Esophagus (tissue), 2 donors: ENCODE results near the gene GALNTL6. TPM values are rescaled to one million over a fixed set of nuclear protein-coding genes. Genes with fewer than 3 reads are reported as not detected.

Experiments used
- H3K27ac ChIP-seq, 2 donors: one replicate each; pipeline ENCODE4 v1.5.1; 2013; ENCODE audit warnings: low read depth in 2 of 2, mild to moderate bottlenecking in 2 of 2, inconsistent platforms in 1 of 2, low read length in 1 of 2, moderate library complexity in 1 of 2
- H3K27me3 ChIP-seq, 2 donors: one replicate each; pipeline ENCODE4 v1.6.1; 2013; ENCODE audit warnings: low read length in 2 of 2, control low read depth in 1 of 2, mild to moderate bottlenecking in 1 of 2; ENCODE audit not compliant: insufficient read depth in 2 of 2, control insufficient read depth in 1 of 2
- H3K36me3 ChIP-seq, 2 donors: one replicate each; pipeline ENCODE4 v1.6.1; 2013; ENCODE audit warnings: low read length in 1 of 2; ENCODE audit not compliant: control insufficient read depth in 2 of 2, insufficient read depth in 2 of 2
- H3K4me1 ChIP-seq, 2 donors: one replicate each; pipeline ENCODE4 v1.6.1; 2013; ENCODE audit warnings: low read length in 1 of 2; ENCODE audit not compliant: control insufficient read depth in 2 of 2, insufficient read depth in 2 of 2
- H3K4me3 ChIP-seq, 2 donors: one replicate each; pipeline ENCODE4 v1.5.1; 2013; ENCODE audit warnings: low read length in 2 of 2, mild to moderate bottlenecking in 2 of 2, low read depth in 1 of 2, moderate library complexity in 1 of 2
- H3K9me3 ChIP-seq, 2 donors: one replicate each; pipeline ENCODE4 v1.6.1; 2013; ENCODE audit warnings: mild to moderate bottlenecking in 2 of 2, low read depth in 1 of 2, low read length in 1 of 2, moderate library complexity in 1 of 2; ENCODE audit not compliant: control insufficient read depth in 2 of 2, insufficient read depth in 1 of 2
- whole genome bisulfite sequencing, 2 donors: extraction: QIAGEN DNeasy Blood & Tissue Kit; methylation state at CpG; one replicate each; pipeline ENCODE4 v1.1.7; 2013; 5-methylcytosine and 5-hydroxymethylcytosine counted together
- polyA plus RNA-seq, 2 donors: library from polyadenylated mRNA; stranded (reverse); fragments of 200-250 nt; gene quantifications; one replicate each; pipeline ENCODE4 v1.2.3, GENCODE V29; 2013
- donor health status: healthy with polysubstance abuse.
- donor health status: Bipolar disorder and iron deficiency.

Gene GALNTL6
- polyA plus RNA-seq, 2 donors: not detected

GRCh38 chr4:172830295-172830764 is 1017.1 kb downstream of the GALNTL6 start:
- no peak overlapping the region for H3K27ac ChIP-seq
- WGBS, 2 donors: 5 to 9% methylated on average over 5 of the region's 5 CpGs
- no peak overlapping the region for H3K4me3 ChIP-seq

GRCh38 chr4:172836661-172837060 is 1023.5 kb downstream of the GALNTL6 start:
- H3K36me3 ChIP-seq: no peaks in the 10 kb centered on the region
- no peak overlapping the region for H3K4me3 ChIP-seq
- H3K4me1 ChIP-seq: no peaks in the 10 kb centered on the region
- H3K27me3 ChIP-seq: no peaks in the 10 kb centered on the region
- H3K9me3 ChIP-seq: no peaks in the 10 kb centered on the region
- no peak overlapping the region for H3K27ac ChIP-seq
- WGBS, 2 donors: 77 to 81% methylated on average over 3 of the region's 3 CpGs

More at GRCh38 chr4:172830295-172830764, 1017.1 kb downstream of the GALNTL6 start:
- no peaks in the 10 kb centered on the region for H3K4me1 ChIP-seq
- H3K36me3 ChIP-seq: no peaks in the 10 kb centered on the region
- no peaks in the 10 kb centered on the region for H3K27me3 ChIP-seq
- H3K9me3 ChIP-seq: peaks cover 0 to 4% of the 10 kb centered on the region in 2 donors

GRCh38 chr4:172838111-172838510 is 1024.9 kb downstream of the GALNTL6 start:
- 78 to 83% methylated on average over 6 of the region's 6 CpGs for WGBS, 2 donors
- no peak overlapping the region for H3K27ac ChIP-seq
- no peaks in the 10 kb centered on the region for H3K36me3 ChIP-seq
- no peaks in the 10 kb centered on the region for H3K9me3 ChIP-seq
- no peak overlapping the region for H3K4me3 ChIP-seq
- H3K4me1 ChIP-seq: no peaks in the 10 kb centered on the region
- no peaks in the 10 kb centered on the region for H3K27me3 ChIP-seq

DNA sequence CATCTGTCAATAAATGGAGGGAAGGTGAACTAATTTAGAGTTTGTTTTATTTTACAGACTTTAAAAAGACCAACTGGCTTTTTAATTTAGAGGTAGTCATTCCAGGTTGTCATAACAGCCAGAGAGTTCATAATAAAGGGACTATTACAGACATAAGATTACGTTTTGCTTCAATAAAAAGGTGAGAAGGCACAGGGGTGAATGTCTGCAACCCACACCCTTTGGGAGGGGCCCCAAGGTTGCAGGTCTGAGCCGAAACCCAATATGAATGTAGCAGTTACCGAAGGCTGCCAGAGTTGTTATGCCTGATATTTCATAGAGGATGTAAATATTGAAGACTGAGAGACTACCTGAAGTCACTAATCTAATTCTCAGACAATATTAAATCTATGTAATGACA is 1025.7 kb downstream of the GALNTL6 start:
- no peaks in the 10 kb centered on the region for H3K9me3 ChIP-seq
- H3K4me3 ChIP-seq: no peak overlapping the region
- no peaks in the 10 kb centered on the region for H3K36me3 ChIP-seq
- H3K27me3 ChIP-seq: no peaks in the 10 kb centered on the region
- 59 to 71% methylated on average over 3 of the region's 3 CpGs for WGBS, 2 donors
- H3K27ac ChIP-seq: no peak overlapping the region
- no peaks in the 10 kb centered on the region for H3K4me1 ChIP-seq

DNA sequence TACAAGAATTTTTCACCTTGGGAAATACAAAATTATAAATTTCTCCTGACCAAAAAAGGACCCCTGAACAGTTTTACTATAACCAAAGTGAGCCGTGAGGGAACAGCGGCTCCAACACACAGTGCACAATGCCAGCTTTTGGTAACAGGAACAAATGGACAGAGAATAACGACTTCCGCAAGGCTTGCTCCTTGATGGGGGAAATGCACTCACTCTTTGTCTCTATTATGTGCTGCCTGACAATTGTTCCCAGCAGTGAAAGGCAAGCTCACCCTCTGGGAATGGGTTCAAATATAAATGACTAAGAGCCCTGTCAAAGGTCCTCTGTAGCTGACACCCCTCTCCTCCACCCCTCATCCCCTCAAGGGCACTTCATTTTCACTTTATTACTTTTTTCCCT is 1029.6 kb downstream of the GALNTL6 start:
- H3K27ac ChIP-seq: no peak overlapping the region
- no peak overlapping the region for H3K4me3 ChIP-seq
- WGBS, 2 donors: 83 to 90% methylated on average over 4 of the region's 4 CpGs
- no peaks in the 10 kb centered on the region for H3K36me3 ChIP-seq
- no peaks in the 10 kb centered on the region for H3K27me3 ChIP-seq
- no peaks in the 10 kb centered on the region for H3K9me3 ChIP-seq
- no peaks in the 10 kb centered on the region for H3K4me1 ChIP-seq

DNA sequence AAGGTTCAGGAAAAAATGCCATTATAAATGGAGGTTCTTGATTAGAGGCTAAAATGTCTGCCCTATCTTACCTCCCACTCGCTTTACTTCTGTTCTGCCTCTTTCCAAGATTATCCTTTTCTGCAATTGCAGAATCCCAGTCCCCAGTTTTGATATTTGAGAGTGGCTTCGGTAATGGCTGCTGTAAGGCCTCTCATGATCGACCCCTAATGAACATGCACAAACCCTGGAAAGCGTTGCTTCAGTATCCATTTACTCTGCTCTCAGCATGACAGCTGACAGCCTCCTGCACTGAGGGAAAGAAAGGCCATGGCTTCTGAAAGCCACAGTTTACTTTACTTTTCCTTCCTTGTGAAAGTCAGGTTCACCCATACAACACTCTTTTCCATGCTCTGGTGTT is 1030.0 kb downstream of the GALNTL6 start:
- H3K9me3 ChIP-seq: no peaks in the 10 kb centered on the region
- WGBS, 2 donors: 63 to 82% methylated on average over 4 of the region's 4 CpGs
- H3K27me3 ChIP-seq: no peaks in the 10 kb centered on the region
- no peak overlapping the region for H3K27ac ChIP-seq
- no peaks in the 10 kb centered on the region for H3K36me3 ChIP-seq
- no peak overlapping the region for H3K4me3 ChIP-seq
- no peaks in the 10 kb centered on the region for H3K4me1 ChIP-seq

DNA sequence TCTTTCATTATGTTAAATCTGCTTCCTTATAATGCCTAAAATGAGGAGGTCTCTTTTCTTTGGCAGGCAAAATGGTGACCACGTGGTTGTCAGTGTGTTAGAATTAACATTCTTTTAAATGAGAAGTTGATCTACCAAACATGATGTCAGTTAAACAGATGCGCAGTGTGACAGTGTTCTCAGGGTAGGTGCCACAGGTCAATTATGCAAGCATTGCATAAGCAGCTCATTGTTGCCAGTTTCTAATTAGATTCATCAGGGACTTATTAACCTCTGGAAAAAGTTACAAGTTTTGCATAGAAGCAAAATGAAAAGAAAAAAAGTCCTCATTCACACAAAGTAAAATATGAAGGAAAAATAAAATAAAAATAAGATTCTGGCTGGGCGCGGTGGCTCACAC is 1031.4 kb downstream of the GALNTL6 start:
- Histone ChIP-seq H3K9me3 (no peaks in the 10 kb centered on the region), H3K27ac (no peak overlapping the region), H3K4me3 (no peak overlapping the region), H3K27me3 (no peaks in the 10 kb centered on the region), H3K36me3 (no peaks in the 10 kb centered on the region), H3K4me1 (no peaks in the 10 kb centered on the region)
- 86% methylated on average over 4 of the region's 4 CpGs for WGBS, 2 donors

DNA sequence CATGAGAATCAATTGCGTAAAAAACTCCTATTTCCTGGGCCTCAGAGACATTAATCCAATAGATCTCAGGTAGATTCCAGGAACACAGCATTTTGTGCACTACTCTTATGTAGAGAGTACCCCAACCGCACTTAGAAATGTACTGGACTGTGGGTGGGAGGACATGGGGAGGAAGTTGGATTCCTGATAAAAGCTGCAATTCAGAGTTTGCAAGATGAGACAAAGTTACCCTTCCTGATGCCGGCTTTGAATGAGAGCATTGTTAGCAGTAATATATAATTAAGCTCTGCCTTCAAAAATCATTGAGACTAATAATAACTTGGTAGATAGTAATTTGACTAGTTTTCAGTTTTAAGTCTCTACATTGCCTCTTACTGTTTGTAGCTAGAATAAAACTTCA is 1032.1 kb downstream of the GALNTL6 start:
- H3K4me3 ChIP-seq: no peak overlapping the region
- WGBS, 2 donors: 80% methylated on average over 3 of the region's 3 CpGs
- no peaks in the 10 kb centered on the region for H3K36me3 ChIP-seq
- H3K9me3 ChIP-seq: no peaks in the 10 kb centered on the region
- H3K27me3 ChIP-seq: no peaks in the 10 kb centered on the region
- no peaks in the 10 kb centered on the region for H3K4me1 ChIP-seq
- H3K27ac ChIP-seq: no peak overlapping the region

GRCh38 chr4:172850838-172851237 is 1037.6 kb downstream of the GALNTL6 start:
- H3K4me1 ChIP-seq: no peaks in the 10 kb centered on the region
- H3K36me3 ChIP-seq: no peaks in the 10 kb centered on the region
- WGBS, 2 donors: 29 to 38% methylated on average over 1 of the region's 1 CpG
- H3K27me3 ChIP-seq: no peaks in the 10 kb centered on the region
- H3K27ac ChIP-seq: no peak overlapping the region
- no peaks in the 10 kb centered on the region for H3K9me3 ChIP-seq
- no peak overlapping the region for H3K4me3 ChIP-seq

DNA sequence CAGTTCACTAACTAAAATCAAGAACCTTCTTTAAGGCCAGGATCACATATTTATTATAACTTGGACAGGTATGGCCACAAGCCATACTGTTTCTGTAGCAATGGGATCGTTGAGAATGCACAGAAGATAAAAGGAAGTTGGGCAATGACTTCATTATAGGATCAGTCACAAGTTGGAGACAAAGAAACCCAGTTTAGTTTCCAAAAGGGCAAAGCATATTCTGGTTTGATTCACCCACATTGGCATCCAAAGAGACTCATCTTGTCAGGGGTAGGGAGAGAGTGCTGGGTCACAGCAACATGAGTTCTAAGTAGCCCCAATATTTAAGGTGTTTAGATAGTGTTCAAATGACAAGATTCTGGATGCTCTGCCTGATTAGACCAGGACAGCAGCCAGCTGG is 1038.3 kb downstream of the GALNTL6 start:
- Histone ChIP-seq H3K4me3 (no peak overlapping the region), H3K4me1 (no peaks in the 10 kb centered on the region), H3K27me3 (no peaks in the 10 kb centered on the region), H3K27ac (no peak overlapping the region), H3K36me3 (no peaks in the 10 kb centered on the region), H3K9me3 (no peaks in the 10 kb centered on the region)
- 0 to 19% methylated on average over 1 of the region's 1 CpG for WGBS, 2 donors
